Stimulated activated naive CD8-positive, alpha-beta T cell treated with anti-CD3 and anti-CD28 coated beads, Interleukin-15, Interleukin-2, amounts not matched to agents 100 ng/mL and 50 ng/mL, for 24 hours (primary cell): Measurements from ENCODE around the gene CCDC63.

ENCODE experiments used
- H3K27ac Mint-ChIP-seq: one replicate; pipeline ENCODE4 v1.8.0; 2021; ENCODE audit warnings: mild to moderate bottlenecking, mixed read lengths
- H3K27me3 Mint-ChIP-seq: one replicate; pipeline ENCODE4 v1.8.0; 2021; ENCODE audit warnings: mixed read lengths
- H3K36me3 Mint-ChIP-seq: one replicate; pipeline ENCODE4 v1.8.0; 2021; ENCODE audit warnings: low read depth, mixed read lengths
- H3K4me1 Mint-ChIP-seq: one replicate; pipeline ENCODE4 v1.8.0; 2021; ENCODE audit warnings: low read depth, mixed read lengths
- H3K4me3 Mint-ChIP-seq: one replicate; pipeline ENCODE4 v1.8.0; 2021; ENCODE audit warnings: mild to moderate bottlenecking, mixed read lengths
- H3K9me3 Mint-ChIP-seq: one replicate; pipeline ENCODE4 v1.8.0; 2021; ENCODE audit warnings: mixed read lengths

The CCDC63 gene

DNA sequence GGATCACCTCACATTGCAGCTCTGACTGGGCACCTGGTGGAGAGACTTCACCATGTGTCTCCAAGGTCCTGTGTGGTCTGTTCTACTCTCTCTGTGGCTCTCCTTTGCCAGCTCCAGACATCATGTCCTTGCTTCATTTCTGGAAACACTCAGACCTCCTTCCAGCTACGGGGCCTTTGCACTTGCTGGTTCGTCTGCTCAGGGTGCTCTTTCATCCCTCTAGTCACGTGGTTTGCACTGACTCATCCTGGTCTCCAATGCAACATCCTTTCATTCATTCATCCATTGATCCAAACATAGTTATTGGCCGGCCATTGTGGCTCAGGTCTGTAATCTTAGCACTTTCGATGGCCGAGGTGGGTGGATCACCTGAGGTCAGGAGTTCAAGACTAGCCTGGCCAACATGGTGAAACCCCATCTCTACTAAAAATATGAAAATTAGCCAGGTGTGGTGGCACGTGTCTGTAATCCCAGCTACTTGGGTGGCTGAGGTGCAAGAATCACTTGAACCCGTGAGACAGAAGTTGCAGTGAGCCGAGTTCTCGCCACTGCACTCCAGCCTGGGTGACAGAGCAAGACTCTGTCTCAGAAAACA lies 23.9 kb upstream of the CCDC63 start:
- Mint-ChIP-seq H3K27me3 (peaks cover 3% of the 10 kb centered on the region), H3K4me3 (no peak overlapping the region), H3K4me1 (peaks cover 8% of the 10 kb centered on the region), H3K36me3 (no peaks in the 10 kb centered on the region), H3K27ac (no peak overlapping the region), H3K9me3 (no peaks in the 10 kb centered on the region)

GRCh38 chr12:110824342-110824741 lies 22.4 kb upstream of the CCDC63 start:
- no peak overlapping the region for H3K27ac Mint-ChIP-seq
- H3K36me3 Mint-ChIP-seq, result no peaks in the 10 kb centered on the region
- H3K4me3 Mint-ChIP-seq, result no peak overlapping the region
- H3K27me3 Mint-ChIP-seq, result peaks cover 3% of the 10 kb centered on the region
- peaks cover 8% of the 10 kb centered on the region for H3K4me1 Mint-ChIP-seq
- no peaks in the 10 kb centered on the region for H3K9me3 Mint-ChIP-seq

DNA sequence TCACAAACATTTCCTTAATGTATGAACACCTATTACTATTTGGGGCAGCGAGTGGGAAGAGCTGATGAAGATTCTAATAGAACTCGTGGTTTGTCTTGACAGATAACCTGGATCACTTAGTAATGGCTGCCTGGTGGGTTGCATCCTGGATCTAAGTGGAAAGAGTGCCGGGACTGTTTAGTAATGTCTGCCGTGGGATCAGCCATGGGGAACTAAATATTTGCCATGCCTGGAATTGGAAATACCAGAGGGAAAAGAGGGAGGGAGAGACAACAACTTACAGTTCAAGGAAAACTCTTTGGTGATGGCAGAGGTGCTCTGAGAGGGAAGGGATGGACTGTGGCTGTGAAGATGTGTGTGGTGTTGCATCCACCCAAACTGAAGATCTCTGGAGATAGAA lies 21.3 kb upstream of the CCDC63 start:
- Mint-ChIP-seq H3K27me3 (peaks cover 3% of the 10 kb centered on the region), H3K9me3 (no peaks in the 10 kb centered on the region)

GRCh38 chr12:110826592-110827200 lies 20.1 kb upstream of the CCDC63 start:
- H3K9me3 Mint-ChIP-seq, result no peaks in the 10 kb centered on the region
- H3K36me3 Mint-ChIP-seq, result no peaks in the 10 kb centered on the region
- peak overlapping the region; percentile 38 for H3K27ac Mint-ChIP-seq
- H3K27me3 Mint-ChIP-seq, result no peaks in the 10 kb centered on the region
- peaks cover 8% of the 10 kb centered on the region for H3K4me1 Mint-ChIP-seq
- peak overlapping the region; percentile 21 for H3K4me3 Mint-ChIP-seq

More for the DNA sequence above, 21.3 kb upstream of the CCDC63 start:
- Mint-ChIP-seq H3K4me3 (no peak overlapping the region), H3K36me3 (no peaks in the 10 kb centered on the region), H3K27ac (no peak overlapping the region), H3K4me1 (peaks cover 8% of the 10 kb centered on the region)

DNA sequence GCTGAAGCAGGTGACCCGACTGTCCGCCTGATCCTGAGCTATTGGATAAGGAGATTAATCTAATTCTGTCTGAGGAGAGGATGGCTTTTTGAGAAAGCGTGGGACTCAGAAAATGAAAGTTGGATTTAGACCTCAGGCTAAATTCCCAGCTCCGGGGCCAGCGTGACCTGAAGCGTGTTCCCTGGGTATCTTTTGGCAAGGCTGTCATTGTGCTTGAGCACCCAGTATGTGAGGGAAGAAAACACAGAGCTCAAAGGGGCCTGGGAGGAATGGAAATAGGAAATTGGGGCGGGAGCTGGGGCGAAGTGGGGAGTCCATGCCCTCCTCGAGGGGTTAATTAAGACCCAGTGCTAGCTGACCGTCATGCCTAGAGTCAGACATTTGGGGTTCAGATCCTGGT lies 17.5 kb upstream of the CCDC63 start:
- no peak overlapping the region for H3K27ac Mint-ChIP-seq

DNA sequence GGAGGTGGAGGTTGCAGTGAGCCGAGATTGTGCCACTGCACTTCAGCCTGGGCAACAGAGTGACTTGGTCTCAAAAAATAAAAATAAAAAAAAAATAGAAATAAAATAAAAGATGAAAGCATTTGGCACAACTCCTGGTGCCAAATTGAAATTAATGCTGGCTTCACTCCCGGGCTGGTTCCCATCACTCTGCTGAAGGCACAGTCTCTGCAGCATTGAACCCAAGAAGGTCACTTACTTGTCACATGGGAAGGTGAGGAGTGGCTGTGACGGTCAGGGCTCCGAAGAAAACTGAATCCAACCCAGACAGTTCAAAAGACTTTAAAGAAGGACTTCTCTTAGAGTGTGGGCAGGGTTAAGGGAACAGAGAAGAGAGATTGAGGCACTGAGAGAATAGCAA lies 10.5 kb upstream of the CCDC63 start:
- no peaks in the 10 kb centered on the region for H3K27me3 Mint-ChIP-seq

More for the DNA sequence above, 17.5 kb upstream of the CCDC63 start:
- H3K36me3 Mint-ChIP-seq, result no peaks in the 10 kb centered on the region
- H3K9me3 Mint-ChIP-seq, result no peaks in the 10 kb centered on the region
- H3K27me3 Mint-ChIP-seq, result no peaks in the 10 kb centered on the region
- peaks cover 8% of the 10 kb centered on the region for H3K4me1 Mint-ChIP-seq
- H3K4me3 Mint-ChIP-seq, result no peak overlapping the region

DNA sequence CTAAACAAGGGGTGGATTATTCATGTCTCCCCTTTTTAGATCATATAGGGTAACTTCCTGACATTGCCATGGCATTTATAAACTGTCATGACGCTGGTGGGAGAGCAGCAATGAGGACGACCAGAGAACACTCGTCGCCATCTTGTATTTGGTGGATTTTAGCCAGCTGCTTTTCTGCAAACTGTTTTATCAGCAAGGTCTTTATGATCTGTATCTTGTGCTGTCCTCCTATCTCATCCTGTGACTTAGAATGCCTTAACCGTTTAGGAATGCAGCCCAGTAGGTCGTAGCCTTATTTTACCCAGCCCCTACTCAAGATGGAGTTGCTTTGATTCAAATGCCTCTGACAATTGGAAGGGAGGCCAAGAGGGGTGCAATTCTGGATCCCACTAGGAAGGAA lies 5.8 kb upstream of the CCDC63 start:
- no peaks in the 10 kb centered on the region for H3K9me3 Mint-ChIP-seq
- no peaks in the 10 kb centered on the region for H3K36me3 Mint-ChIP-seq
- no peaks in the 10 kb centered on the region for H3K4me1 Mint-ChIP-seq
- H3K27me3 Mint-ChIP-seq, result peaks cover 19% of the 10 kb centered on the region
- H3K4me3 Mint-ChIP-seq, result no peak overlapping the region
- no peak overlapping the region for H3K27ac Mint-ChIP-seq

More for the DNA sequence above, 10.5 kb upstream of the CCDC63 start:
- Mint-ChIP-seq H3K36me3 (no peaks in the 10 kb centered on the region), H3K27ac (no peak overlapping the region), H3K9me3 (no peaks in the 10 kb centered on the region), H3K4me1 (no peaks in the 10 kb centered on the region), H3K4me3 (no peak overlapping the region)

DNA sequence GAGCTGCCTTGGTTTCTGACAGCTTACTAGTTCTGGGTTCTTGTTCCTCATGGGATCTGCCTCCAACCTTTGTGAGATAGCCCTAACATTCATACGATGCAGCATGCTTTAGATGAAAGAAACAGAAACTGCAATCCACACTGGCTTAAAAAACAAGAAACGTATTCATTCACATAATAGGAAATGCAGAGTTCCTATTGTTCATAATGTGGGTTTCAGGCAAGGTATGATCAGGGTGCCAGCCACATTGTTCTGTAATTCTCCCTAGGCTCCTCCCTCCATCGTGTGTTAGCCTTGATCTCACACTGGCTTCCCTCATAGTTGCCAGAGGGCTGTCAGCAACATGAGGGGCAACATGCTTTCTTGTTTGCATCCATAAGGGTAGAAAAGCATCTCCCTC lies 2.7 kb upstream of the CCDC63 start:
- peaks cover 9% of the 10 kb centered on the region for H3K4me1 Mint-ChIP-seq
- no peak overlapping the region for H3K27ac Mint-ChIP-seq
- no peaks in the 10 kb centered on the region for H3K9me3 Mint-ChIP-seq
- no peak overlapping the region for H3K4me3 Mint-ChIP-seq
- H3K36me3 Mint-ChIP-seq, result no peaks in the 10 kb centered on the region
- H3K27me3 Mint-ChIP-seq, result peaks cover 44% of the 10 kb centered on the region

DNA sequence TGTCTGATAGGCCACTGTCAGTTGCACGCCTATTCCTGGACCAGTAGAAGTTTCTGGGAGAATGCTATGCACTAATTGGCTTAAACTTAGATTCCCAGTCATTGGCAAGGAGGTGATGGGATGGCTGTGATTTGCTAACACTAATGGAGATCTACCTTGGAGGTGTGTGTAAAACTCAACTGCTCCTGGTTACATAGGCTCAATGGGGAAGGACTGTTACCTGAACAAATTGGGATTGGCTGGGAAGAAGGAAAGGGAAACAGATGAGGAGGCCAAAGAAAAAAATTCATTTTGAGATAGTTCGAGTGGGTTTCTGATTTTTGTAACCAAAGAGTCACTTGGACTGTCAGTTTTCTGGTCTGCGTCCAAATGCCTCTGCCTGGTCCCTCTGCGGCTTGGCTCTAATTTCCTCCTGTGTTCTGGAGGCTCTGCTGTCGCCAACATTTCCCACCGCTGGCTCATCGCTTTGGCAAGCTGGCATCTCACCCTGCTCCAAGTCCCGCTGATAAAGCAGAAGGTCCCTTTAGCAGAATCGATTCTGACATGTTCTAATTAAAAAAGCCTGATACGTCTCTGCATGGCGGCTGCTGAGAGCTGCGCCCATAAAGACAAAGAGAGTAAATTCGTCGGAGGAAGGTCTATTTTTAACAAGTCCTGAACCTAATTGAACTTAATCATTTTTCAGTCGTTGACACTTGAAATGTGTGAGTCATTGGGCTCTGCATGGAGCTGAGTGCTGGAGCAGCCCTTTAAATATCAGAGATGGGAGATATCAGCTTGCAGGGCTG lies 2.0 kb upstream of the CCDC63 start:
- peaks cover 15% of the 10 kb centered on the region for H3K4me1 Mint-ChIP-seq
- H3K4me3 Mint-ChIP-seq, result no peak overlapping the region
- H3K27me3 Mint-ChIP-seq, result peaks cover 45% of the 10 kb centered on the region
- H3K9me3 Mint-ChIP-seq, result no peaks in the 10 kb centered on the region
- no peak overlapping the region for H3K27ac Mint-ChIP-seq
- no peaks in the 10 kb centered on the region for H3K36me3 Mint-ChIP-seq

GRCh38 chr12:110845339-110845682 lies 1.5 kb upstream of the CCDC63 start:
- Mint-ChIP-seq H3K4me3 (no peak overlapping the region), H3K36me3 (no peaks in the 10 kb centered on the region), H3K9me3 (no peaks in the 10 kb centered on the region), H3K27ac (no peak overlapping the region), H3K27me3 (peaks cover 50% of the 10 kb centered on the region), H3K4me1 (peaks cover 21% of the 10 kb centered on the region)

- H3K27me3 Mint-ChIP-seq, result peaks cover 58% of the 10 kb centered on the region
- no peak overlapping the region for H3K27ac Mint-ChIP-seq
- H3K9me3 Mint-ChIP-seq, result no peaks in the 10 kb centered on the region
- H3K36me3 Mint-ChIP-seq, result no peaks in the 10 kb centered on the region
- no peak overlapping the region for H3K4me3 Mint-ChIP-seq
- H3K4me1 Mint-ChIP-seq, result peaks cover 21% of the 10 kb centered on the region
These were observed 1.6 kb downstream of the CCDC63 start for GRCh38 chr12:110848314-110848923.

- Mint-ChIP-seq H3K36me3 (no peaks in the 10 kb centered on the region), H3K9me3 (no peaks in the 10 kb centered on the region), H3K27ac (no peak overlapping the region), H3K27me3 (peaks cover 54% of the 10 kb centered on the region), H3K4me3 (no peak overlapping the region), H3K4me1 (peaks cover 21% of the 10 kb centered on the region)
These were observed 2.4 kb downstream of the CCDC63 start for GRCh38 chr12:110849221-110849620.

DNA sequence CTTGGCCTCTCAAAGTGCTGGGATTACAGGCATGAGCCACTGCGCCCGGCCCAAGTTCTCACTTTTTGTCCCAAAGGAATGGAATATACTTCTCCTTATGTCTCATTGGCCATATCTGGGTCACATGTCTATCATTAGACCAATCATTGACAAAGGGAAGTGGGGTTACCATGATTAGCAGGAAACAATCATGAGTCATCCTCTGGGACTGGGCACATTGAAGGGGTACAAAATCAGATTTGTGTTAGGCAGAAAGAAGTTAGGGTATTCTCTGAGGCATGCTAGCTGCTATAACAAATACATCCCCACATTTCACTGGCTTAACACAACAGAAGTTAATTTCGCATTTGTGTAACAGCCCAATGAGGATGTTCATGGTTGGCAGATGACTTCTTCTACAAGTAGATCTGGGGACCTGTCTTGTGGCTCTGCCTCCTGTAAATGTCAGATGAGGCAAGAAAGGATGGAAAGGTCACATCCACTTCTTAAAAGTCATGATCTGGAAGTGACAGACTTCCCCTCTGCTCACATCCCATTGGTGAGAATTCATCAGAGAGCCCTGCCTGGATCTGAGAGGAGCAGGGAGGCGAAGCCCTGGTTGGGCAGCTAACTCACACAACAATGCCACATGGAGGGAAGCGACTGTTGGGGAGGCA lies 3.1 kb downstream of the CCDC63 start:
- H3K9me3 Mint-ChIP-seq, result no peaks in the 10 kb centered on the region
- H3K4me3 Mint-ChIP-seq, result no peak overlapping the region
- H3K4me1 Mint-ChIP-seq, result peaks cover 21% of the 10 kb centered on the region
- H3K27ac Mint-ChIP-seq, result peak overlapping the region; percentile 52
- no peaks in the 10 kb centered on the region for H3K36me3 Mint-ChIP-seq
- H3K27me3 Mint-ChIP-seq, result peaks cover 48% of the 10 kb centered on the region

- Mint-ChIP-seq H3K36me3 (no peaks in the 10 kb centered on the region), H3K4me1 (peaks cover 21% of the 10 kb centered on the region), H3K9me3 (no peaks in the 10 kb centered on the region), H3K4me3 (no peak overlapping the region), H3K27ac (no peak overlapping the region), H3K27me3 (peaks cover 41% of the 10 kb centered on the region)
These were observed 4.0 kb downstream of the CCDC63 start for GRCh38 chr12:110850762-110851161.

GRCh38 chr12:110853836-110854235 lies 7.0 kb downstream of the CCDC63 start:
- Mint-ChIP-seq H3K36me3 (no peaks in the 10 kb centered on the region), H3K4me3 (no peak overlapping the region), H3K27ac (no peak overlapping the region), H3K4me1 (peaks cover 13% of the 10 kb centered on the region), H3K9me3 (no peaks in the 10 kb centered on the region), H3K27me3 (peaks cover 14% of the 10 kb centered on the region)
